A673 (cell line): Measurements from ENCODE around the gene LAMA3.

Experiments
- CTCF ChIP-seq: fragments of 300-800, 200-600 bp; sonication (generic); conservative IDR thresholded peaks from 2 replicates; pipeline ENCODE4 v1.5.1; 2017; ENCODE audit warnings: low read depth, mild to moderate bottlenecking, antibody characterized with exemption, low read length, moderate library complexity, mixed read lengths
- EZH2 ChIP-seq: fragments of 200-600 bp; sonication (generic); IDR thresholded peaks from 2 replicates; pipeline ENCODE4 v1.6.1; 2017; ENCODE audit warnings: borderline replicate concordance, low read depth, mild to moderate bottlenecking, mixed read lengths, antibody characterized with exemption, low read length; ENCODE audit not compliant: poor library complexity, severe bottlenecking

GRCh38 chr18:23951206-23951605 is 262.0 kb downstream of the LAMA3 start:
- no peak for TF ChIP-seq CTCF
- no peak for TF ChIP-seq EZH2
